IMR-90 (cell line): ENCODE results near the gene PSMD1. TPM values are rescaled to one million over a fixed set of nuclear protein-coding genes. Genes with fewer than 3 reads are reported as not detected.
"Not testable (repeated sequence)": the region's sequence is repeated elsewhere in the genome, so short reads cannot be mapped to it uniquely, and the experiment has no call there.

Experiments
- ATAC-seq: fragments of 200-7000 bp; cut with Tn5 transposase; 2 replicates; pipeline ENCODE4 v1.9.1; 2020; ENCODE audit warnings: low read depth, mild to moderate bottlenecking, moderate library complexity
- BruUV-seq: library from RNA; stranded (reverse); fragments of 400-500 nt; replicated peaks from 2 replicates; lab custom pipeline; 2021; lab: Mats Ljungman, UMichigan
- CTCF ChIA-PET: fragments of 300-600 bp; formaldehyde crosslinking; extraction: SDS; loops from one replicate; lab custom pipeline; 2021; ENCODE audit warnings: antibody characterized with exemption; lab: Yijun Ruan, JAX
- POLR2A ChIA-PET: fragments of 300-600 bp; sonication (Branson Sonifier 250); formaldehyde crosslinking; loops from one replicate; lab custom pipeline; 2022; ENCODE audit warnings: antibody characterized with exemption; ENCODE audit not compliant: unreplicated experiment; lab: Charles Lee
- DNase-seq: peaks from one replicate; pipeline ENCODE4 v3.0.0; 2013
- H2AFZ ChIP-seq: replicated peaks from 2 replicates; pipeline ENCODE3; 2013; ENCODE audit warnings: low read length, mild to moderate bottlenecking; ENCODE audit not compliant: poor library complexity
- H2AK5ac ChIP-seq: 2 replicates; pipeline ENCODE4 v1.6.1; 2013; ENCODE audit warnings: low read depth, low read length, inconsistent platforms
- H2AK9ac ChIP-seq: replicated peaks from 2 replicates; pipeline ENCODE3; 2013; ENCODE audit warnings: mild to moderate bottlenecking, low read depth, low read length, moderate library complexity; ENCODE audit not compliant: poor library complexity
- H2BK120ac ChIP-seq: 2 replicates; pipeline ENCODE4 v1.6.1; 2013; ENCODE audit warnings: low read depth, low read length, inconsistent platforms
- H2BK15ac ChIP-seq: 3 replicates; pipeline ENCODE4 v1.6.1; 2013; ENCODE audit warnings: low read depth, low read length, inconsistent platforms
- H2BK20ac ChIP-seq: 2 replicates; pipeline ENCODE4 v1.6.1; 2013; ENCODE audit warnings: low read depth, mild to moderate bottlenecking, inconsistent platforms, low read length, moderate library complexity
- H2BK5ac ChIP-seq: 2 replicates; pipeline ENCODE4 v1.6.1; 2013; ENCODE audit warnings: mild to moderate bottlenecking, low read depth, low read length, inconsistent platforms; ENCODE audit not compliant: poor library complexity, severe bottlenecking
- H3K14ac ChIP-seq: replicated peaks from 2 replicates; pipeline ENCODE4 v1.6.1; 2013; ENCODE audit warnings: low read depth, low read length, inconsistent platforms
- H3K18ac ChIP-seq: 2 replicates; pipeline ENCODE4 v1.6.1; 2013; ENCODE audit warnings: low read depth, low read length, control low read depth
- H3K23ac ChIP-seq: 2 replicates; pipeline ENCODE4 v1.6.1; 2013; ENCODE audit warnings: low read depth, low read length, inconsistent platforms
- H3K27ac ChIP-seq: 2 replicates; pipeline ENCODE4 v1.5.1; 2013; ENCODE audit warnings: mild to moderate bottlenecking, control low read depth, low read length; ENCODE audit not compliant: insufficient read depth
- H3K27me3 ChIP-seq: 2 replicates; pipeline ENCODE4 v1.6.1; 2013; ENCODE audit warnings: low read length; ENCODE audit not compliant: control insufficient read depth, insufficient read depth
- H3K36me3 ChIP-seq: 2 replicates; pipeline ENCODE4 v1.6.1; 2013; ENCODE audit warnings: low read length, mixed read lengths; ENCODE audit not compliant: control insufficient read depth, insufficient read depth
- H3K4ac ChIP-seq: 2 replicates; pipeline ENCODE4 v1.6.1; 2013; ENCODE audit warnings: low read depth, low read length, inconsistent platforms
- H3K4me1 ChIP-seq: 2 replicates; pipeline ENCODE4 v1.6.1; 2013; ENCODE audit warnings: low read length, mixed read lengths; ENCODE audit not compliant: control insufficient read depth, insufficient read depth
- H3K4me2 ChIP-seq: 2 replicates; pipeline ENCODE4 v1.6.1; 2013; ENCODE audit warnings: low read depth, mild to moderate bottlenecking, control low read depth, low read length, moderate library complexity
- H3K4me3 ChIP-seq: 2 replicates; pipeline ENCODE4 v1.5.1; 2013; ENCODE audit warnings: low read depth, mild to moderate bottlenecking, control low read depth, low read length, moderate library complexity; ENCODE audit not compliant: insufficient read depth
- H3K56ac ChIP-seq: 2 replicates; pipeline ENCODE4 v1.6.1; 2013; ENCODE audit warnings: low read length, inconsistent platforms; ENCODE audit not compliant: insufficient read depth; ENCODE audit errors: extremely low read depth
- H3K79me1 ChIP-seq, 2 experiments: 2 replicates each; pipeline ENCODE4 v1.6.1; 2013; ENCODE audit warnings: low read length in 2 of 2, inconsistent platforms in 1 of 2, low read depth in 1 of 2
- H3K9ac ChIP-seq: 2 replicates; pipeline ENCODE4 v1.6.1; 2013; ENCODE audit warnings: low read depth, low read length, control low read depth
- H3K9me1 ChIP-seq: 2 replicates; pipeline ENCODE4 v1.6.1; 2013; ENCODE audit warnings: low read length, inconsistent platforms; ENCODE audit not compliant: insufficient read depth
- H3K9me3 ChIP-seq: 2 replicates; pipeline ENCODE4 v1.6.1; 2013; ENCODE audit warnings: low read length; ENCODE audit not compliant: control insufficient read depth, insufficient read depth
- H4K20me1 ChIP-seq: 2 replicates; pipeline ENCODE4 v1.6.1; 2013; ENCODE audit warnings: low read length, inconsistent platforms; ENCODE audit not compliant: insufficient read depth
- H4K5ac ChIP-seq: 2 replicates; pipeline ENCODE4 v1.6.1; 2013; ENCODE audit warnings: mild to moderate bottlenecking, low read depth, low read length, control low read depth
- H4K8ac ChIP-seq, 2 experiments: 2 replicates each; pipeline ENCODE4 v1.6.1; 2013; ENCODE audit warnings: low read depth in 2 of 2, low read length in 2 of 2, control low read depth in 1 of 2, inconsistent platforms in 1 of 2
- H4K91ac ChIP-seq: 2 replicates; pipeline ENCODE4 v1.6.1; 2013; ENCODE audit warnings: low read depth, low read length, inconsistent platforms; ENCODE audit not compliant: insufficient read depth
- WGBS, 2 experiments: methylation state at CpG; one replicate each; pipeline versions ENCODE4 v1.1.5 to v1.1.7; 2013; ENCODE audit warnings: missing lambda C conversion rate in 2 of 2; ENCODE audit not compliant: insufficient read length in 1 of 2; ENCODE audit errors: extremely low coverage in 2 of 2; 5-methylcytosine and 5-hydroxymethylcytosine counted together
- dilution Hi-C: fragments of 300-500 bp; cut with HindIII; formaldehyde crosslinking; loops from one replicate; pipeline ENCODE4 v1.14.3; 2018; ENCODE audit warnings: low sequenced_read_pairs; ENCODE audit not compliant: unreplicated experiment
- in situ Hi-C: fragments of 300-500 bp; cut with MboI; formaldehyde crosslinking; loops from 3 replicates; pipeline ENCODE4 v1.14.3; 2019; ENCODE audit warnings: low sequenced_read_pairs, inconsistent platforms, mixed read lengths
- intact Hi-C: fragments of 100-400 bp; cut with micrococcal nuclease; formaldehyde crosslinking; loops from 2 replicates; pipeline ENCODE4 v1.10.0; 2022
- polyA plus RNA-seq, 3 experiments: library from polyadenylated mRNA; depleted of rRNA; stranded (reverse); fragments of >200 nt; gene quantifications; 2 replicates each; pipeline ENCODE4 v1.2.3, GENCODE V29; 2012; ENCODE audit warnings: low replicate concordance in 1 of 3
- total RNA-seq: library from RNA; depleted of rRNA; stranded (reverse); fragments of >200 nt; gene quantifications from 2 replicates; pipeline ENCODE4 v1.2.3, GENCODE V29; 2012

The PSMD1 gene
- total and polyA plus RNA-seq, 2 of the 4 experiments (the other 2 are of a cell fraction) = 89.8 to 181 TPM

DNA sequence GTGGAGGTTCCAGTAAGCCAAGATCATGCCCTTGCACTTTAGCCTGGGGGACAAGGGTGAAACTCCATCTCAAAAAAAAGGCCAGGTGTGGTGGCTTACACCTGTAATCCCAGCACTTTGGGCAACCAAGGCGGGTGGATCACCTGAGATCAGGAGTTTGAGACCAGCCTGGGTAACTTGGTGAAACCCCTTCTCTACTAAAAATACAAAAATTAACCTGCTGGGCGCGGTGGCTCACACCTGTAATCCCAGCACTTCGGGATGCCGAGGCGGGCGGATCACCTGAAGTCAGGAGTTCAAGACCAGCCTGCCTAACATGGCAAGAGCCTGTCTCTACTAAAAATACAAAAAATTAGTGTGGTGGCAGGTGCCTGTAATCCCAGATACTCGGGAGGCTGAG, 84.1 kb downstream of the PSMD1 start:
- H2AFZ ChIP-seq, H3K9me1 ChIP-seq, H2BK20ac ChIP-seq, H2AK5ac ChIP-seq, H2BK15ac ChIP-seq, H3K18ac ChIP-seq, H4K5ac ChIP-seq, H3K4me3 ChIP-seq, H4K20me1 ChIP-seq, H3K4me1 ChIP-seq, H3K4ac ChIP-seq, DNase-seq, H2AK9ac ChIP-seq, H2BK120ac ChIP-seq, BruUV-seq, in situ Hi-C loops, intact Hi-C loops, H3K36me3 ChIP-seq, H4K91ac ChIP-seq, H3K56ac ChIP-seq, H3K27ac ChIP-seq, POLR2A ChIA-PET, H3K14ac ChIP-seq, H3K27me3 ChIP-seq, H3K9ac ChIP-seq, H3K23ac ChIP-seq, H3K9me3 ChIP-seq, H3K4me2 ChIP-seq, ATAC-seq, dilution Hi-C loops, H2BK5ac ChIP-seq, H4K8ac ChIP-seq: not testable (repeated sequence)
- CTCF ChIA-PET = interaction anchor here (0.6 to 1.0 kb wide), 3 partner anchors 10 to 52 kb away, joined by 3 to 4 read pairs (median 3); no protein-coding TSS in a partner anchor
- H3K79me1 ChIP-seq = peaks cover 17 to 53% of the 10 kb centered on the region in 2 experiments
- WGBS, 2 experiments = no CpG with 5 or more reads among the region's 8 CpGs
